Immature natural killer cell (primary cell): Measurements from ENCODE around the gene ANKS1B. TPM values are rescaled to one million over a fixed set of nuclear protein-coding genes. Genes with fewer than 3 reads are reported as not detected.
"Not testable (repeated sequence)": the region's sequence is repeated elsewhere in the genome, so short reads cannot be mapped to it uniquely, and the experiment has no call there.

Source experiments
- DNase-seq, 3 donors: peaks; one replicate each; pipeline ENCODE4 v3.0.0; 2022; ENCODE audit warnings: mixed read lengths in 1 of 3
- H3K27ac Mint-ChIP-seq, 6 donors: one replicate each; pipeline ENCODE4 v1.8.0; 2020; ENCODE audit warnings: mixed read lengths in 6 of 6, mild to moderate bottlenecking in 5 of 6, inconsistent platforms in 4 of 6, moderate library complexity in 3 of 6
- H3K27me3 Mint-ChIP-seq, 3 donors: one replicate each; pipeline ENCODE4 v1.8.0; 2020 to 2021; ENCODE audit warnings: low read depth in 3 of 3, mild to moderate bottlenecking in 3 of 3, mixed read lengths in 3 of 3, moderate library complexity in 3 of 3, inconsistent platforms in 1 of 3
- H3K36me3 Mint-ChIP-seq, 3 donors: one replicate each; pipeline ENCODE4 v1.8.0; 2020; ENCODE audit warnings: mixed read lengths in 3 of 3, inconsistent platforms in 2 of 3, mild to moderate bottlenecking in 2 of 3
- H3K4me1 Mint-ChIP-seq, 2 donors: one replicate each; pipeline ENCODE4 v1.8.0; 2020; ENCODE audit warnings: inconsistent platforms in 2 of 2, mild to moderate bottlenecking in 2 of 2, mixed read lengths in 2 of 2, moderate library complexity in 1 of 2
- H3K4me3 Mint-ChIP-seq, 5 donors: one replicate each; pipeline ENCODE4 v1.8.0; 2020; ENCODE audit warnings: mild to moderate bottlenecking in 5 of 5, mixed read lengths in 5 of 5, inconsistent platforms in 3 of 5, moderate library complexity in 3 of 5
- H3K9me3 Mint-ChIP-seq, 6 donors: one replicate each; pipeline ENCODE4 v1.8.0; 2020; ENCODE audit warnings: mild to moderate bottlenecking in 6 of 6, mixed read lengths in 6 of 6, inconsistent platforms in 4 of 6, moderate library complexity in 3 of 6
- polyA plus RNA-seq, 3 donors: library from polyadenylated mRNA; unstranded; fragments of 300-500 nt; fragmentation: Illumina TruSeq; gene quantifications; one replicate each; pipeline ENCODE4 v1.2.3, GENCODE V29; 2021

The ANKS1B gene
- polyA plus RNA-seq, 3 donors from 2014 or later = not detected

GRCh38 chr12:99809909-99810308 lies 174.8 kb downstream of the ANKS1B start:
- no peak overlapping the region for H3K27ac Mint-ChIP-seq
- H3K36me3 Mint-ChIP-seq = no peaks in the 10 kb centered on the region
- no peak overlapping the region for H3K4me3 Mint-ChIP-seq
- H3K9me3 Mint-ChIP-seq = peaks cover 0 to 8% (median 1%) of the 10 kb centered on the region in 6 donors
- DNase-seq = no peak
- H3K4me1 Mint-ChIP-seq = no peaks in the 10 kb centered on the region
- peaks cover 0 to 3% (median 2%) of the 10 kb centered on the region in 3 donors for H3K27me3 Mint-ChIP-seq

GRCh38 chr12:99806304-99806703 lies 178.4 kb downstream of the ANKS1B start:
- no peaks in the 10 kb centered on the region for H3K36me3 Mint-ChIP-seq
- DNase-seq = no peak
- peaks cover 2% of the 10 kb centered on the region in 3 donors for H3K27me3 Mint-ChIP-seq
- no peak overlapping the region for H3K27ac Mint-ChIP-seq
- peaks cover 0 to 17% (median 5%) of the 10 kb centered on the region in 6 donors for H3K9me3 Mint-ChIP-seq
- H3K4me1 Mint-ChIP-seq = no peaks in the 10 kb centered on the region
- H3K4me3 Mint-ChIP-seq = no peak overlapping the region

- Mint-ChIP-seq H3K36me3 (no peaks in the 10 kb centered on the region), H3K4me3 (no peak overlapping the region), H3K27ac (no peak overlapping the region), H3K27me3 (peaks cover 2% of the 10 kb centered on the region in 3 donors), H3K9me3 (peaks cover 0 to 17% (median 5%) of the 10 kb centered on the region in 6 donors), H3K4me1 (no peaks in the 10 kb centered on the region)
- no peak for DNase-seq
Observed at GRCh38 chr12:99804715-99805114, 180.0 kb downstream of the ANKS1B start.

GRCh38 chr12:99800605-99801004 lies 184.1 kb downstream of the ANKS1B start:
- H3K9me3 Mint-ChIP-seq = peaks cover 0 to 30% (median 12%) of the 10 kb centered on the region in 6 donors

GRCh38 chr12:99797931-99798330 lies 186.8 kb downstream of the ANKS1B start:
- peaks cover 0 to 32% (median 9%) of the 10 kb centered on the region in 6 donors for H3K9me3 Mint-ChIP-seq
- not testable (repeated sequence) for H3K27me3 Mint-ChIP-seq, DNase-seq, H3K4me3 Mint-ChIP-seq, H3K36me3 Mint-ChIP-seq, H3K27ac Mint-ChIP-seq, H3K4me1 Mint-ChIP-seq

More at GRCh38 chr12:99800605-99801004, 184.1 kb downstream of the ANKS1B start:
- Mint-ChIP-seq H3K36me3 (no peaks in the 10 kb centered on the region), H3K27ac (no peak overlapping the region), H3K4me1 (no peaks in the 10 kb centered on the region), H3K4me3 (no peak overlapping the region), H3K27me3 (peaks cover 0 to 2% (median 0%) of the 10 kb centered on the region in 3 donors)
- DNase-seq = no peak

GRCh38 chr12:99783421-99783820 lies 201.3 kb downstream of the ANKS1B start:
- no peak for DNase-seq
- Mint-ChIP-seq H3K9me3 (peaks cover 2 to 19% (median 8%) of the 10 kb centered on the region in 6 donors), H3K4me3 (no peak overlapping the region), H3K36me3 (no peaks in the 10 kb centered on the region), H3K27me3 (no peaks in the 10 kb centered on the region), H3K4me1 (no peaks in the 10 kb centered on the region), H3K27ac (no peak overlapping the region)

- H3K9me3 Mint-ChIP-seq = peaks cover 0 to 12% (median 2%) of the 10 kb centered on the region in 6 donors
- H3K27ac Mint-ChIP-seq = no peak overlapping the region
- no peaks in the 10 kb centered on the region for H3K4me1 Mint-ChIP-seq
Observed at GRCh38 chr12:99772274-99772673, 212.5 kb downstream of the ANKS1B start.

GRCh38 chr12:99771659-99772058 lies 213.1 kb downstream of the ANKS1B start:
- H3K9me3 Mint-ChIP-seq = peaks cover 0 to 12% (median 2%) of the 10 kb centered on the region in 6 donors
- H3K27ac Mint-ChIP-seq = no peak overlapping the region
- no peak overlapping the region for H3K4me3 Mint-ChIP-seq
- no peaks in the 10 kb centered on the region for H3K36me3 Mint-ChIP-seq
- H3K27me3 Mint-ChIP-seq = no peaks in the 10 kb centered on the region
- H3K4me1 Mint-ChIP-seq = no peaks in the 10 kb centered on the region
- no peak for DNase-seq

More at GRCh38 chr12:99772274-99772673, 212.5 kb downstream of the ANKS1B start:
- DNase-seq = no peak
- H3K27me3 Mint-ChIP-seq = no peaks in the 10 kb centered on the region
- no peak overlapping the region for H3K4me3 Mint-ChIP-seq
- no peaks in the 10 kb centered on the region for H3K36me3 Mint-ChIP-seq

- H3K36me3 Mint-ChIP-seq = no peaks in the 10 kb centered on the region
- H3K9me3 Mint-ChIP-seq = peaks cover 0 to 8% (median 3%) of the 10 kb centered on the region in 6 donors
- no peak overlapping the region for H3K4me3 Mint-ChIP-seq
- no peak overlapping the region for H3K27ac Mint-ChIP-seq
- no peaks in the 10 kb centered on the region for H3K4me1 Mint-ChIP-seq
- H3K27me3 Mint-ChIP-seq = no peaks in the 10 kb centered on the region
- no peak for DNase-seq
Observed at GRCh38 chr12:99769396-99769980, 215.2 kb downstream of the ANKS1B start.

- no peaks in the 10 kb centered on the region for H3K36me3 Mint-ChIP-seq
- H3K27ac Mint-ChIP-seq = no peak overlapping the region
- H3K27me3 Mint-ChIP-seq = no peaks in the 10 kb centered on the region
- H3K4me3 Mint-ChIP-seq = no peak overlapping the region
- no peak for DNase-seq
- H3K9me3 Mint-ChIP-seq = peaks cover 0 to 8% (median 2%) of the 10 kb centered on the region in 6 donors
- H3K4me1 Mint-ChIP-seq = no peaks in the 10 kb centered on the region
Observed at GRCh38 chr12:99768758-99769157, 216.0 kb downstream of the ANKS1B start.

- Mint-ChIP-seq H3K4me3 (no peak overlapping the region), H3K4me1 (no peaks in the 10 kb centered on the region), H3K9me3 (peaks cover 0 to 8% (median 2%) of the 10 kb centered on the region in 6 donors), H3K36me3 (no peaks in the 10 kb centered on the region), H3K27me3 (no peaks in the 10 kb centered on the region), H3K27ac (no peak overlapping the region)
- no peak for DNase-seq
Observed at GRCh38 chr12:99767809-99768208, 216.9 kb downstream of the ANKS1B start.

- peaks cover 0 to 8% (median 3%) of the 10 kb centered on the region in 6 donors for H3K9me3 Mint-ChIP-seq
- H3K27ac Mint-ChIP-seq = no peak overlapping the region
- H3K27me3 Mint-ChIP-seq = no peaks in the 10 kb centered on the region
- no peaks in the 10 kb centered on the region for H3K4me1 Mint-ChIP-seq
- no peaks in the 10 kb centered on the region for H3K36me3 Mint-ChIP-seq
- no peak overlapping the region for H3K4me3 Mint-ChIP-seq
- no peak for DNase-seq
Observed at GRCh38 chr12:99766408-99766807, 218.3 kb downstream of the ANKS1B start.

GRCh38 chr12:99765469-99766114 lies 219.1 kb downstream of the ANKS1B start:
- DNase-seq = no peak
- Mint-ChIP-seq H3K4me1 (no peaks in the 10 kb centered on the region), H3K4me3 (no peak overlapping the region), H3K27ac (no peak overlapping the region), H3K9me3 (peaks cover 2 to 8% (median 5%) of the 10 kb centered on the region in 6 donors), H3K36me3 (no peaks in the 10 kb centered on the region), H3K27me3 (no peaks in the 10 kb centered on the region)

- H3K4me1 Mint-ChIP-seq = no peaks in the 10 kb centered on the region
- DNase-seq = no peak
Observed at GRCh38 chr12:99759444-99759843, 225.3 kb downstream of the ANKS1B start.

More at GRCh38 chr12:99759444-99759843, 225.3 kb downstream of the ANKS1B start:
- H3K4me3 Mint-ChIP-seq = no peak overlapping the region
- H3K36me3 Mint-ChIP-seq = no peaks in the 10 kb centered on the region
- H3K27me3 Mint-ChIP-seq = no peaks in the 10 kb centered on the region
- no peak overlapping the region for H3K27ac Mint-ChIP-seq
- peaks cover 4 to 17% (median 10%) of the 10 kb centered on the region in 6 donors for H3K9me3 Mint-ChIP-seq
